GM19240 (cell line): ENCODE data around the gene KRTCAP2.

Experiments used
- DNase-seq: peaks from one replicate; pipeline ENCODE4 v3.0.0; 2011; ENCODE audit warnings: low spot score; ENCODE audit not compliant: insufficient read length

KRTCAP2 gene

DNA sequence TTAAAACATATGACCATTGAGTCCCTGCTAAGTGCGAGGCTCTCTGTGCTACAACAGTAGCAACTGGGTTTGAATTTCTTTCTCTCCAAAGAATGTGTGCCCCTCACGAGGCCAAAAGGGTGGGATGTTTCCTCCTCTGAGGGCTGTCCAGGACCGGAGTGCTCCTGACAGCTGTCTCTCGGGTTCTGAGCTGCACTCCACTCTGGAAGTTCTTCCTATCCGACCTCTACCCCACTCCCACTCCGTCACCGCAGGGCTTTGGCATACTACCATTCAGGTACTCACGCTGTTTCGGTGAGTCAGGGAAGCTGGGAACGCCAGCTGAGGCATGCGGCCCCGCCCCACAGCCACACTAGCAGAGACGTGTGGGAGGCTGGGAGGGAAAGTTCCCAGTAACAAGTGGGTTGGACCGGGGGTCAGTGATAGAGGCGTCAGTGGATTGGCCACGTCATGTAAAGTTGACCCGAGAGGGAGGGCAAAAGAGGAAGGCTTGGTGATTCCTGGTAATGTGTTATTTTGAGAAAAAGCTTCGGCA lies 38.2 kb downstream of the KRTCAP2 start:
- DNase-seq: no peak

DNA sequence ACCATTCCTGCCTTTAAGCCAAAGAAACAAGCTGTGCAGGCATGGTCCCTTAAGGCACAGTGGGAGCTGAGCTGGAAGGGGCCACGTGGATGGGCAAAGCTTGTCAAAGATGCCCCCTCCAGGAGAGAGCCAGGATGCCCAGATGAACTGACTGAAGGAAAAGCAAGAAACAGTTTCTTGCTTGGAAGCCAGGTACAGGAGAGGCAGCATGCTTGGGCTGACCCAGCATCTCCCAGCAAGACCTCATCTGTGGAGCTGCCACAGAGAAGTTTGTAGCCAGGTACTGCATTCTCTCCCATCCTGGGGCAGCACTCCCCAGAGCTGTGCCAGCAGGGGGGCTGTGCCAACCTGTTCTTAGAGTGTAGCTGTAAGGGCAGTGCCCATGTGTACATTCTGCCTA lies 38.8 kb downstream of the KRTCAP2 start:
- DNase-seq: no peak

- no peak for DNase-seq
Measured at GRCh38 chr1:155133799-155134281, 39.3 kb downstream of the KRTCAP2 start.

DNA sequence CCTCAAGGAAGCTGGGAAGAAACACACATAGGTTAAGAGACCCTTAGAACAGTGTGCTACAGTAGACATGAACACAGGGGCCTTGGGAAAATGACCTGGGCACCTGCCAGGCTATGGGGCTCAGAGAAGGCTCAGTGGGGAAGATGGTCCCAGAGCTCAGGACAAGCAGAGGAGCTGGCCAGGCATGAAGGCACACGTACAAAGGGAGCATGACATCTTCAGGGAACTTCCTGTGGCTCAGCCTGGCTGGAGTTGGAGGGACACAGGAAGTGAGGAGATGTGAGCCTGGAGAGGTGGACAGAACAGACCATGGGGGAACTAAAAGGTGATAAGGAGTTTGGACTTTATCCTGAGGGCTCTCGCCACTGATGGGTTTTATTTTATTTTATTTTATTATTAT lies 41.2 kb downstream of the KRTCAP2 start:
- no peak for DNase-seq

DNA sequence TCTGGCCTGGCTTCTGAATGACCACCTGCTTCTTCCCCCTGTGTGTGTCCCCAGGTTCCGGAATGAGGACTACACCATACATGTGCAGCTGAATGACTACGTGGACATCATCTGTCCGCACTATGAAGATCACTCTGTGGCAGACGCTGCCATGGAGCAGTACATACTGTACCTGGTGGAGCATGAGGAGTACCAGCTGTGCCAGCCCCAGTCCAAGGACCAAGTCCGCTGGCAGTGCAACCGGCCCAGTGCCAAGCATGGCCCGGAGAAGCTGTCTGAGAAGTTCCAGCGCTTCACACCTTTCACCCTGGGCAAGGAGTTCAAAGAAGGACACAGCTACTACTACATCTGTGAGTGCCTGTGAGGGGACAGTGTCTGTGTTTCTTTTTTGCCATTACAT lies 41.8 kb downstream of the KRTCAP2 start:
- no peak for DNase-seq

DNA sequence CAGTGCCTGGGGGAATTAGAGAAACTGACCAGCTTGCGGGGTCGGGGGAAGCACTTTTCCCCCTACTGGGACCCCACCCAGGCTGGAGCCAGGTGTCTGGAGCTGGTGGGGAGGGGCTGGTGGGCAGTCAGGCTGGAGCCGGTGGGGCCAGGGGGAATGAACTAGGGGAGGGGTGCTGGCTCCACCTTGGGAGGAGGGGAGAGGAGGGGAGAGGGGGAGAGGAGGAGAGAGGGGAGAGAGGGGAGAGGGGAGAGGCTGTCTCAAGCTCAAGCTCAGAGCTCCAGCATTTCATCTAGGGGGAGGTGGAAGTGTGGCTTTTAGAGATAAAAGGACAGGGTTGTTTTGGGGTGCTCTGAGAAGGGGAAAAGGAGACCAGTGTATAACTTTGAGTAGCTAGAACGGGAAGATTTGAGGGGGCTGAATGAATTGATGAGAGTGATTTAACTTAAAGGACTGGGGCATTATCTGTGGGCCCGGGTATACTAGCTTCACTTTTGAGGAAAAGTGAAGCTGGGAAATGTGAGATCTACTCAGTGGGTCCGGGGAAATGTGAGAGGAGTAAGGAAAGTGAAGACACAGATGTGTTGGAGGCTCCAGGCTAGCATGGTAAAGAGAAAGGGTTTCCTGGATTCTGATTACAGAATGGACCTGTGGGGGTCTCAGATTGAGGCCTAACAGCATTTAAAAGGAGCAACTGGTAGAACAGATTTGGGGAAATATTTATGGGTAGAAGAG lies 42.7 kb downstream of the KRTCAP2 start:
- no peak for DNase-seq

- no peak for DNase-seq
Measured at GRCh38 chr1:155128755-155129473, 44.2 kb downstream of the KRTCAP2 start.

GRCh38 chr1:155127967-155128754 lies 44.9 kb downstream of the KRTCAP2 start:
- no peak for DNase-seq

- DNase-seq: no peak
Measured at GRCh38 chr1:155127105-155127966, 45.8 kb downstream of the KRTCAP2 start, which contains the start of gene EFNA1. EFNA1 (plus strand) TSS chr1:155127876; CDS start chr1:155127978, 102 bp downstream.

GRCh38 chr1:155126556-155127104 lies 46.5 kb downstream of the KRTCAP2 start:
- DNase-seq: no peak

DNA sequence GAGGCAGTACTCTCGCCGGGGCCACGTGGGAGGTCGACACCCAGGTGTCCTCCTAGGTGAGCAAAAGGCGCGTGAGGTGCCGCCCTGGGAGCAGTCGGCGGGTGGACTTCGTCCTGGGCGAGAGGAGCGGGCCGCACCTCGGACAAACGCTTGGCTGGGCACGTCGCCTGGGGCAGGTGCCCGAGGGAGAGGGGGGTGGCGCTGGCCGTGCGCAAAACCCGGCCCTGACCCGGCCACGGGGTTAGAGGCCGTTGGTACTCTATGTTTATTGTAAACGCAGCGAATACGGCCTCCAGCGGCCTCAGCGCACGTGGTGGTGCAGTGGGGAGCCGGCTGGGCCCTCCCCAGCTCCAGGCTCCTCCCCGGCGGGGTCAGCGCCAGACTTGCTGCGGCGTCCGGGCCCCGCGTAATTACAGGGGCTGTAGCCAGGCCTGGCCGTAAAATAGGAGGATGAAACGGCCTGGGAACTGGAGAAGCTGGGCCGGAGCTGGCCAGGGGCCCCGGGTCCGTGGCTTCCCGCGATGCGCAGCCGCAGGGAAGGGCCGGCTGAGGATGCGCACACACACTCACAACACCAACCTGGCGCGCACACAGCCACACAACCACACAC lies 47.1 kb downstream of the KRTCAP2 start:
- DNase-seq: no peak

DNA sequence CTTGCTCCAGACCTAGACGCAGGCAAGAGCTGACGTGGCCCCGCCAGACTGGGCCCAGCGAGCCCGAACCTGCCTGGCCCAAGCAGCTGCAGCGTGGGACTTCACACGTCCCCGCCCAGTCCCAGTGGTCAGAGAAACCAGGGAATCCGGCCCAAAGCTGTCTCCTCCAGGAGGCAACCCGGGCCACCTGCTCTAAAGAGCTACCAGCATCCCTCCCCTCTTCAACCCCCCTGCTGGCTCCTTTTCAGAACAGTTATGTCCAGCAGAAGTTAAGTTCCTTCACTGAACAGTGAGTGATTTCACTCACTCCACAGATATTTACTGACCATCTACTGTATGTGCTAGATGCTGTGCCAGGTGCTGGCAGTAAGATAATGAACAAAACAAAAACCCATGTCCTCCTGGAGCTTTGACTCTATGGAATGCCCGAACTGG lies 47.6 kb downstream of the KRTCAP2 start:
- no peak for DNase-seq

GRCh38 chr1:155124503-155125463 lies 48.3 kb downstream of the KRTCAP2 start:
- DNase-seq: no peak

DNA sequence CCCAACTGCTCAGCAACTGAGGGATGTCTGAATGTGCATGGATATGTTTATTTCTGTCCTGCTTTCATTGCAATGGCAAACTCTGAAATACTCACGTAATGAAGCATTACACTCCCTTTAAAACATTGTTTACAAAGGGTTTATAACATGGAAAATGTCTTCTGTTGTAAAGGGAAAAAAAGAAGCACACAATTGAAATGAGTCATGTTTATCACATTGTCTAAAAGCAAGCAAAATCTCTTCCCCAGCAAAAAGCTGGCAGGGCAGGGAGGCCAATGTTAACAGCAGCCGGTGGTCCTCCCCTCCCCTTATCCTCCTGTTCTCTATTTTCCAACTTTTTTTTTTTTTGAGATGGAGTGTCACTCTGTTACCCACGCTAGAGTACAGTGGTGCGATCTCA lies 49.3 kb downstream of the KRTCAP2 start:
- DNase-seq: no peak

GRCh38 chr1:155122308-155122707 lies 50.8 kb downstream of the KRTCAP2 start:
- no peak for DNase-seq

- DNase-seq: no peak
Measured at GRCh38 chr1:155121249-155121648, 51.9 kb downstream of the KRTCAP2 start.

DNA sequence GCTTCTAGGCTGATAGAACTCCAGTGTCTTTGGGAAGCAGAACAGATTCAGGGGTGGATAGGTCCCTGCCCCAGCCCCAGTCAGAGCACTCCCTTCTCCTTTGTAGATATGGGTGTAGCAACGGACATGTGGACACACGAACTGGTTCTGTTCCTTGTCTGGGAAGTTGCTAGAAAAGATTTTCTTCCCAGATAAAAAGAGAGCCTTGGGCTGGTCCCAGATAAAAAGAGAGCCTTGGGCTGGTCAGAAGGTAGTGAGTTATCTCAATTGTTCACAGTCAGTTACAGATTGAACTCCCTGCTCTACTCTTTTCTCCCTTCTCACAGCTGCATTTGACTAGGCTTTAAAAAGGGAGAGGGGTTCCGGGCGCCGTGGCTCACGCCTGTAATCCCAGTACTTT lies 52.9 kb downstream of the KRTCAP2 start:
- no peak for DNase-seq
